ENCODE data around the gene RILP. TPM values are rescaled to one million over a fixed set of nuclear protein-coding genes. Genes with fewer than 3 reads are reported as not detected.

Gene RILP
- total and polyA plus RNA-seq, 2 of the 4 experiments (the other 2 are of a cell fraction): 3.9 to 6.0 TPM

DNA sequence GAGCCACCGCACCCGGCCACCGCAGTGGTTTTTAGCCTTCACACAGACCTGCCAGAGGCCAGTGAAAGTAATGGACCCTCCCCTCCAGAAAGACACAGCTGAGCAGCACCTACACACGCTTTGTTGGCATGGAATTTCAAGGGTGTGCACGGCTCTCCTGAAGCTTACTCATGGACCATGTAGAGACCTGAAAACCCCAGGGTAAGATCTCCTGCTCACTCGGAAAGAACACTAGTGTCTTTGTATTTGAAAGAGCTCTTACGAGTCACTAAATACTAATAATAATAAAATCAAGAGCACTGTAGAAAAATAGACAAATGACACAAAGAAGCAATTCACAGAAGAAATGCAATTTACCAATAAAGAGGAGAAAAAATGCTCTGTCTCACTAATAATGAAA, 41.0 kb downstream of the RILP start:
- H3K27ac ChIP-seq (ENCODE audit: insufficient read depth, low read length): no peak overlapping the region
- no peak overlapping the region for H2AFZ ChIP-seq (replicated peaks; ENCODE audit: low read length, poor library complexity)
- no peak overlapping the region for H2BK15ac ChIP-seq (ENCODE audit: low read depth, low read length)
- H3K14ac ChIP-seq (replicated peaks; ENCODE audit: low read depth, low read length): no peak overlapping the region
- in situ Hi-C loops (cut with MboI; ENCODE audit: low sequenced_read_pairs) (no loop called here), dilution Hi-C loops (cut with HindIII; ENCODE audit: low sequenced_read_pairs, unreplicated experiment) (no loop called here), intact Hi-C loops (cut with micrococcal nuclease) (no loop called here)
- H3K9ac ChIP-seq (ENCODE audit: low read depth, low read length): no peak overlapping the region
- H4K5ac ChIP-seq (ENCODE audit: low read depth, low read length): no peak overlapping the region
- no peaks in the 10 kb centered on the region for H3K36me3 ChIP-seq (ENCODE audit: control insufficient read depth, insufficient read depth, low read length)
- no peaks in the 10 kb centered on the region for H4K20me1 ChIP-seq (ENCODE audit: insufficient read depth, low read length)
- no peak overlapping the region for H3K4me2 ChIP-seq (ENCODE audit: low read depth, low read length)
- H4K8ac ChIP-seq (ENCODE audit: low read depth in 2 of 2, low read length in 2 of 2): no peak overlapping the region
- no peak overlapping the region for H3K23ac ChIP-seq (ENCODE audit: low read depth, low read length)
- no peaks in the 10 kb centered on the region for H3K9me3 ChIP-seq (ENCODE audit: control insufficient read depth, insufficient read depth, low read length)
- BruUV-seq (replicated peaks): no TSS peak
- no peaks in the 10 kb centered on the region for H3K79me1 ChIP-seq (ENCODE audit: low read depth in 1 of 2, low read length in 2 of 2)
- no peak overlapping the region for H3K4ac ChIP-seq (ENCODE audit: low read depth, low read length)
- no peak overlapping the region for H3K56ac ChIP-seq (ENCODE audit: extremely low read depth, insufficient read depth, low read length)
- no peak overlapping the region for H3K18ac ChIP-seq (ENCODE audit: low read depth, low read length)
- H2AK5ac ChIP-seq (ENCODE audit: low read depth, low read length): no peak overlapping the region
- ChIA-PET POLR2A (ENCODE audit: unreplicated experiment) (no interaction called here), CTCF (no interaction called here)
- DNase-seq (peak; percentile 33), ATAC-seq (ENCODE audit: low read depth) (no peak)
- TF ChIP-seq RFX5 (IDR thresholded peaks at IDR 0.05; ENCODE audit: low read depth, low read length): no peak
- TF ChIP-seq, protein P1, sequence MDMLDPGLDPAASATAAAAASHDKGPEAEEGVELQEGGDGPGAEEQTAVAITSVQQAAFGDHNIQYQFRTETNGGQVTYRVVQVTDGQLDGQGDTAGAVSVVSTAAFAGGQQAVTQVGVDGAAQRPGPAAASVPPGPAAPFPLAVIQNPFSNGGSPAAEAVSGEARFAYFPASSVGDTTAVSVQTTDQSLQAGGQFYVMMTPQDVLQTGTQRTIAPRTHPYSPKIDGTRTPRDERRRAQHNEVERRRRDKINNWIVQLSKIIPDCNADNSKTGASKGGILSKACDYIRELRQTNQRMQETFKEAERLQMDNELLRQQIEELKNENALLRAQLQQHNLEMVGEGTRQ (IDR thresholded peaks at IDR 0.05; ENCODE audit: low read depth, low read length): no peak
- no peak for TF ChIP-seq CTCF (conservative IDR thresholded peaks at IDR 0.05; ENCODE audit: low read depth, low read length)
- no peak for TF ChIP-seq MAZ (IDR thresholded peaks at IDR 0.05; ENCODE audit: borderline replicate concordance, low read depth, low read length)
- no peak for TF ChIP-seq SMC3 (IDR thresholded peaks at IDR 0.05; ENCODE audit: low read depth, low read length)
- TF ChIP-seq MAFK (IDR thresholded peaks at IDR 0.05; ENCODE audit: low read depth, low read length): no peak
- no peak for TF ChIP-seq NFE2L2 (IDR thresholded peaks at IDR 0.05; ENCODE audit: low read depth, low read length)
- TF ChIP-seq CHD1 (IDR thresholded peaks at IDR 0.05; ENCODE audit: low read depth, low read length): no peak
- TF ChIP-seq RCOR1 (IDR thresholded peaks at IDR 0.05; ENCODE audit: insufficient replicate concordance, low read length): no peak
- no peak for TF ChIP-seq ELK1 (IDR thresholded peaks at IDR 0.05; ENCODE audit: borderline replicate concordance, low read depth, low read length)
- TF ChIP-seq BHLHE40 (IDR thresholded peaks at IDR 0.05; ENCODE audit: low read depth, low read length): no peak
- TF ChIP-seq CEBPB (IDR thresholded peaks at IDR 0.05; ENCODE audit: low read depth, low read length): no peak
- no peak for TF ChIP-seq POLR2A (IDR thresholded peaks at IDR 0.05; ENCODE audit: low read depth, low read length)
- TF ChIP-seq FOS (IDR thresholded peaks at IDR 0.05; ENCODE audit: low read depth, low read length): no peak
- no peaks in the 10 kb centered on the region; the same call in 1 of the 2 replicates for H3K9me1 ChIP-seq (ENCODE audit: insufficient read depth, low read length)
- no peak overlapping the region for H3K4me3 ChIP-seq (ENCODE audit: insufficient read depth, low read depth, low read length)
- no peak overlapping the region for H2BK5ac ChIP-seq (ENCODE audit: low read depth, low read length, poor library complexity, severe bottlenecking)
- H3K27me3 ChIP-seq (ENCODE audit: control insufficient read depth, insufficient read depth, low read length): no peaks in the 10 kb centered on the region
- H2BK20ac ChIP-seq (ENCODE audit: low read depth, low read length): no peak overlapping the region
- no peak overlapping the region for H2AK9ac ChIP-seq (replicated peaks; ENCODE audit: low read depth, low read length, poor library complexity)
- WGBS, 2 experiments (ENCODE audit: extremely low coverage in 2 of 2, insufficient read length in 1 of 2): 85% methylated on average over 4 of the region's 7 CpGs; no CpG with 5 or more reads in 1 of the 2 experiments
- H3K4me1 ChIP-seq (ENCODE audit: control insufficient read depth, insufficient read depth, low read length): peaks cover 6% of the 10 kb centered on the region; the same call in 1 of the 2 replicates
- no peak overlapping the region for H4K91ac ChIP-seq (ENCODE audit: insufficient read depth, low read depth, low read length)
- H2BK120ac ChIP-seq (ENCODE audit: low read depth, low read length): no peak overlapping the region

All from IMR-90 (cell line).